ENCODE data around the gene MYOM1. TPM values are rescaled to one million over a fixed set of nuclear protein-coding genes. Genes with fewer than 3 reads are reported as not detected.

Gene MYOM1
- total and polyA plus RNA-seq, 2 donors from 2014 or later = 2.1 to 6.8 TPM

DNA sequence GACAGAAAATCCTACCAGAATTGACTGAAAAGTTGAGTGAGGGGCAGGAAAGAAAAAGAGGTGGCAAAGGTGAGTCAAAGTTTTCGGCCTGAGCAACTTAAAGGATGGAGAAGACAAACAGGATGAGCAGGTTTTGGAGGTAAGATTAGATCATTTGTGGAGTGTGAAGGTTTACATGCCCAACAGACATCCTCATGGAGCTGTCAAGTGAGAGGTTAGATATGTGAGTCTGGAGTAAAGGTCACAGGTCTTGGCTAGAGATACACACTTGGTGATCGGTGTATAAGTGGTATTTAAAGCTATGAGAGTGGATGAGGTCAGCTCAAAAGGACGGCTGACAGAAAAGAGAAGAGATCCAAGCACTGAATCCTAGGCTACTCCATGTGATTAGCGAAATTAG, 16.7 kb upstream of the MYOM1 start:
- TF ChIP-seq, protein P1, sequence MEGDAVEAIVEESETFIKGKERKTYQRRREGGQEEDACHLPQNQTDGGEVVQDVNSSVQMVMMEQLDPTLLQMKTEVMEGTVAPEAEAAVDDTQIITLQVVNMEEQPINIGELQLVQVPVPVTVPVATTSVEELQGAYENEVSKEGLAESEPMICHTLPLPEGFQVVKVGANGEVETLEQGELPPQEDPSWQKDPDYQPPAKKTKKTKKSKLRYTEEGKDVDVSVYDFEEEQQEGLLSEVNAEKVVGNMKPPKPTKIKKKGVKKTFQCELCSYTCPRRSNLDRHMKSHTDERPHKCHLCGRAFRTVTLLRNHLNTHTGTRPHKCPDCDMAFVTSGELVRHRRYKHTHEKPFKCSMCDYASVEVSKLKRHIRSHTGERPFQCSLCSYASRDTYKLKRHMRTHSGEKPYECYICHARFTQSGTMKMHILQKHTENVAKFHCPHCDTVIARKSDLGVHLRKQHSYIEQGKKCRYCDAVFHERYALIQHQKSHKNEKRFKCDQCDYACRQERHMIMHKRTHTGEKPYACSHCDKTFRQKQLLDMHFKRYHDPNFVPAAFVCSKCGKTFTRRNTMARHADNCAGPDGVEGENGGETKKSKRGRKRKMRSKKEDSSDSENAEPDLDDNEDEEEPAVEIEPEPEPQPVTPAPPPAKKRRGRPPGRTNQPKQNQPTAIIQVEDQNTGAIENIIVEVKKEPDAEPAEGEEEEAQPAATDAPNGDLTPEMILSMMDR (IDR thresholded peaks at IDR 0.05; ENCODE audit: borderline replicate concordance, extremely low read depth, insufficient read depth) = no peak
- Histone ChIP-seq H3K9me3 (ENCODE audit: control insufficient read depth in 2 of 3, insufficient read depth in 1 of 3, low read length in 3 of 3) (no peaks in the 10 kb centered on the region), H3K4me3 (ENCODE audit: low read length in 3 of 3) (no peak overlapping the region), H3K9ac (ENCODE audit: low read length in 3 of 3) (no peak overlapping the region), H3K27ac (ENCODE audit: low read depth in 2 of 2, low read length in 2 of 2) (no peak overlapping the region), H3K36me3 (ENCODE audit: control insufficient read depth in 2 of 3, insufficient read depth in 3 of 3, low read length in 3 of 3) (no peaks in the 10 kb centered on the region), H3K4me1 (ENCODE audit: control insufficient read depth in 2 of 3, insufficient read depth in 2 of 3, low read depth in 1 of 3, low read length in 3 of 3) (no peaks in the 10 kb centered on the region), H3K27me3 (ENCODE audit: control insufficient read depth, insufficient read depth, low read length) (no peaks in the 10 kb centered on the region)
- DNase-seq (no peak), FAIRE-seq (no peak)
- intact Hi-C loops (cut with DNase I) = no loop called here

DNA sequence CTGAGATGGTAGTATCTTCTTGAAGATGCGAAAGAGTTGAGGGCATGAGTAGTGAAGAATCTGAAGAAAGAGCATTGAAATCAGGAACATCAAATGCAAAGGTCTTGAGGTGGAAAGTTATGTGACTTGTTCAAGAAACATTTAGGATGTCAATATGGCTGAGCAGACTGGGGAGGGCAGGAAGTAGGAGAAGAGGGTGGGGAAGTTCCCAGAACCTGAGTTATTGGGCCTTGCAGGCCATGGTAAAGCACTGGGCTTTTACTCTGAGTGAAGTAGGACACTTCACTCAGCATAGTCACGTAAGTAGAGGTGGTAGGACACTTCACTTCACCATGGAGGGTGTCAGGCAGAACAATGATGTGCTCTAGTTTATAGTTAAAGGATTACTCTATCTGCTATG, 16.1 kb upstream of the MYOM1 start:
- intact Hi-C loops (cut with DNase I) = no loop called here
- Histone ChIP-seq H3K9me3 (ENCODE audit: control insufficient read depth in 2 of 3, insufficient read depth in 1 of 3, low read length in 3 of 3) (no peaks in the 10 kb centered on the region), H3K36me3 (ENCODE audit: control insufficient read depth in 2 of 3, insufficient read depth in 3 of 3, low read length in 3 of 3) (no peaks in the 10 kb centered on the region), H3K27me3 (ENCODE audit: control insufficient read depth, insufficient read depth, low read length) (no peaks in the 10 kb centered on the region), H3K27ac (ENCODE audit: low read depth in 2 of 2, low read length in 2 of 2) (no peak overlapping the region), H3K4me3 (ENCODE audit: low read length in 3 of 3) (no peak overlapping the region), H3K9ac (ENCODE audit: low read length in 3 of 3) (no peak overlapping the region), H3K4me1 (ENCODE audit: control insufficient read depth in 2 of 3, insufficient read depth in 2 of 3, low read depth in 1 of 3, low read length in 3 of 3) (no peaks in the 10 kb centered on the region)
- TF ChIP-seq, protein P1 (IDR thresholded peaks at IDR 0.05; ENCODE audit: borderline replicate concordance, extremely low read depth, insufficient read depth) = no peak
- FAIRE-seq = no peak
- no peak for DNase-seq

DNA sequence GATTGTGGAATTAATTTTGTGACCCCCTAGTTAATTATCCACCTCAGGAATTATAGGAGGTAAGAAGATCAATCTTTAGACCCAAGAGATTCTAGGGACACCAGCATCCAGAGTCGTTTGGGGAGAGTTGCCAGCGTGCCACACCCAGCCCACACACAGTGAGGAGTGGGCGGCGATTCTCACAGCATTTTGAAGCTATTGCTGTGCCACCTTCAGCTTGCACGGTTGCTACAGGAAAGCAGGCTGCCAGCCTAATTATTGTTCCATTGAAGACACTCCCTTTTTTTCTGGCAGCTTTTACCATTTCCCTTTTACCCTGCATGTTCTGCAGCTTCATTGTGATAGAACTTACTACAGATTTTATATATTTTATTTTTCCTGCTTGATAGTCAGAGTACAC, 14.7 kb upstream of the MYOM1 start:
- intact Hi-C loops (cut with DNase I) = no loop called here
- Histone ChIP-seq H3K27ac (ENCODE audit: low read depth in 2 of 2, low read length in 2 of 2) (no peak overlapping the region), H3K9me3 (ENCODE audit: control insufficient read depth in 2 of 3, insufficient read depth in 1 of 3, low read length in 3 of 3) (no peaks in the 10 kb centered on the region), H3K4me1 (ENCODE audit: control insufficient read depth in 2 of 3, insufficient read depth in 2 of 3, low read depth in 1 of 3, low read length in 3 of 3) (no peaks in the 10 kb centered on the region), H3K9ac (ENCODE audit: low read length in 3 of 3) (no peak overlapping the region), H3K4me3 (ENCODE audit: low read length in 3 of 3) (no peak overlapping the region), H3K27me3 (ENCODE audit: control insufficient read depth, insufficient read depth, low read length) (no peaks in the 10 kb centered on the region), H3K36me3 (ENCODE audit: control insufficient read depth in 2 of 3, insufficient read depth in 3 of 3, low read length in 3 of 3) (no peaks in the 10 kb centered on the region)
- no peak for FAIRE-seq
- TF ChIP-seq, protein P1 (IDR thresholded peaks at IDR 0.05; ENCODE audit: borderline replicate concordance, extremely low read depth, insufficient read depth) = no peak
- no peak for DNase-seq

All from kidney (tissue), 14 donors.